ENCODE data around the gene TMEM139. TPM values are rescaled to one million over a fixed set of nuclear protein-coding genes. Genes with fewer than 3 reads are reported as not detected.
A peak's percentile ranks its signal among the peaks of the same experiment; 100 is the strongest.
"Not testable (repeated sequence)": the region's sequence is repeated elsewhere in the genome, so short reads cannot be mapped to it uniquely, and the experiment has no call there.

TMEM139 gene
- total and polyA plus RNA-seq, 2 donors, result 0.19 to 0.64 TPM

- Histone ChIP-seq H3K27me3 (ENCODE audit: control insufficient read depth in 2 of 2, insufficient read depth in 1 of 2, low read length in 1 of 2) (no peaks in the 10 kb centered on the region), H3K27ac (ENCODE audit: low read depth in 1 of 2, low read length in 1 of 2) (no peak overlapping the region), H3K4me3 (ENCODE audit: low read length in 2 of 2) (no peak overlapping the region), H3K4me1 (ENCODE audit: control insufficient read depth in 2 of 2, insufficient read depth in 2 of 2, low read length in 2 of 2) (peaks cover 6 to 10% of the 10 kb centered on the region in 2 donors), H3K9me3 (ENCODE audit: control insufficient read depth in 2 of 2, insufficient read depth in 1 of 2, low read length in 1 of 2) (peaks cover 0 to 8% of the 10 kb centered on the region in 2 donors), H3K36me3 (ENCODE audit: control insufficient read depth in 2 of 2, insufficient read depth in 2 of 2, low read length in 1 of 2) (no peaks in the 10 kb centered on the region)
- 41% methylated on average over 3 of the region's 3 CpGs for WGBS
- no peak for DNase-seq (ENCODE audit: low read depth in 6 of 9, low spot score in 9 of 9)
These were observed 29.2 kb upstream of the TMEM139 start for GRCh38 chr7:143255564-143255963.

GRCh38 chr7:143256325-143256724 is 28.4 kb upstream of the TMEM139 start:
- Histone ChIP-seq H3K27ac (ENCODE audit: low read depth in 1 of 2, low read length in 1 of 2) (peak overlapping the region in 1 of 2 donors; percentile 18), H3K9me3 (ENCODE audit: control insufficient read depth in 2 of 2, insufficient read depth in 1 of 2, low read length in 1 of 2) (peaks cover 0 to 8% of the 10 kb centered on the region in 2 donors), H3K4me3 (ENCODE audit: low read length in 2 of 2) (no peak overlapping the region), H3K36me3 (ENCODE audit: control insufficient read depth in 2 of 2, insufficient read depth in 2 of 2, low read length in 1 of 2) (no peaks in the 10 kb centered on the region), H3K27me3 (ENCODE audit: control insufficient read depth in 2 of 2, insufficient read depth in 1 of 2, low read length in 1 of 2) (no peaks in the 10 kb centered on the region), H3K4me1 (ENCODE audit: control insufficient read depth in 2 of 2, insufficient read depth in 2 of 2, low read length in 2 of 2) (peaks cover 5 to 9% of the 10 kb centered on the region in 2 donors)
- no peak for DNase-seq (ENCODE audit: low read depth in 6 of 9, low spot score in 9 of 9)
- WGBS, result 98% methylated on average over 3 of the region's 3 CpGs

GRCh38 chr7:143256932-143257331 is 27.8 kb upstream of the TMEM139 start:
- 93% methylated on average over 4 of the region's 4 CpGs for WGBS
- no peak for DNase-seq (ENCODE audit: low read depth in 6 of 9, low spot score in 9 of 9)
- no peaks in the 10 kb centered on the region for H3K36me3 ChIP-seq (ENCODE audit: control insufficient read depth in 2 of 2, insufficient read depth in 2 of 2, low read length in 1 of 2)
- no peak overlapping the region for H3K27ac ChIP-seq (ENCODE audit: low read depth in 1 of 2, low read length in 1 of 2)
- H3K9me3 ChIP-seq (ENCODE audit: control insufficient read depth in 2 of 2, insufficient read depth in 1 of 2, low read length in 1 of 2), result peaks cover 0 to 8% of the 10 kb centered on the region in 2 donors
- peaks cover under 1 to 3% of the 10 kb centered on the region in 2 donors for H3K4me1 ChIP-seq (ENCODE audit: control insufficient read depth in 2 of 2, insufficient read depth in 2 of 2, low read length in 2 of 2)
- H3K27me3 ChIP-seq (ENCODE audit: control insufficient read depth in 2 of 2, insufficient read depth in 1 of 2, low read length in 1 of 2), result no peaks in the 10 kb centered on the region
- H3K4me3 ChIP-seq (ENCODE audit: low read length in 2 of 2), result no peak overlapping the region

- Histone ChIP-seq H3K4me3 (ENCODE audit: low read length in 2 of 2) (no peak overlapping the region), H3K27ac (ENCODE audit: low read depth in 1 of 2, low read length in 1 of 2) (no peak overlapping the region), H3K27me3 (ENCODE audit: control insufficient read depth in 2 of 2, insufficient read depth in 1 of 2, low read length in 1 of 2) (no peaks in the 10 kb centered on the region), H3K4me1 (ENCODE audit: control insufficient read depth in 2 of 2, insufficient read depth in 2 of 2, low read length in 2 of 2) (peaks cover under 1 to 2% of the 10 kb centered on the region in 2 donors), H3K9me3 (ENCODE audit: control insufficient read depth in 2 of 2, insufficient read depth in 1 of 2, low read length in 1 of 2) (peaks cover 0 to 8% of the 10 kb centered on the region in 2 donors), H3K36me3 (ENCODE audit: control insufficient read depth in 2 of 2, insufficient read depth in 2 of 2, low read length in 1 of 2) (no peaks in the 10 kb centered on the region)
- no peak for DNase-seq (ENCODE audit: low read depth in 6 of 9, low spot score in 9 of 9)
- 97% methylated on average over 5 of the region's 5 CpGs for WGBS
These were observed 27.3 kb upstream of the TMEM139 start for GRCh38 chr7:143257501-143257900.

GRCh38 chr7:143258831-143259230 is 25.9 kb upstream of the TMEM139 start:
- no peak for DNase-seq (ENCODE audit: low read depth in 6 of 9, low spot score in 9 of 9)
- Histone ChIP-seq H3K27ac (ENCODE audit: low read depth in 1 of 2, low read length in 1 of 2) (no peak overlapping the region), H3K4me3 (ENCODE audit: low read length in 2 of 2) (no peak overlapping the region), H3K9me3 (ENCODE audit: control insufficient read depth in 2 of 2, insufficient read depth in 1 of 2, low read length in 1 of 2) (peaks cover 0 to under 1% of the 10 kb centered on the region in 2 donors), H3K27me3 (ENCODE audit: control insufficient read depth in 2 of 2, insufficient read depth in 1 of 2, low read length in 1 of 2) (no peaks in the 10 kb centered on the region), H3K36me3 (ENCODE audit: control insufficient read depth in 2 of 2, insufficient read depth in 2 of 2, low read length in 1 of 2) (no peaks in the 10 kb centered on the region), H3K4me1 (ENCODE audit: control insufficient read depth in 2 of 2, insufficient read depth in 2 of 2, low read length in 2 of 2) (peaks cover 4 to 10% of the 10 kb centered on the region in 2 donors)
- 53% methylated on average over 2 of the region's 2 CpGs for WGBS

- H3K9me3 ChIP-seq (ENCODE audit: control insufficient read depth in 2 of 2, insufficient read depth in 1 of 2, low read length in 1 of 2), result no peaks in the 10 kb centered on the region
- no peak overlapping the region for H3K4me3 ChIP-seq (ENCODE audit: low read length in 2 of 2)
- no peaks in the 10 kb centered on the region for H3K27me3 ChIP-seq (ENCODE audit: control insufficient read depth in 2 of 2, insufficient read depth in 1 of 2, low read length in 1 of 2)
- no peak overlapping the region for H3K27ac ChIP-seq (ENCODE audit: low read depth in 1 of 2, low read length in 1 of 2)
- 98% methylated on average over 2 of the region's 2 CpGs for WGBS
- H3K4me1 ChIP-seq (ENCODE audit: control insufficient read depth in 2 of 2, insufficient read depth in 2 of 2, low read length in 2 of 2), result peaks cover 6 to 20% of the 10 kb centered on the region in 2 donors
- no peak for DNase-seq (ENCODE audit: low read depth in 6 of 9, low spot score in 9 of 9)
- H3K36me3 ChIP-seq (ENCODE audit: control insufficient read depth in 2 of 2, insufficient read depth in 2 of 2, low read length in 1 of 2), result no peaks in the 10 kb centered on the region
These were observed 25.0 kb upstream of the TMEM139 start for GRCh38 chr7:143259765-143260164.

GRCh38 chr7:143261901-143262300 is 22.9 kb upstream of the TMEM139 start:
- H3K27me3 ChIP-seq (ENCODE audit: control insufficient read depth in 2 of 2, insufficient read depth in 1 of 2, low read length in 1 of 2), result no peaks in the 10 kb centered on the region
- DNase-seq (ENCODE audit: low read depth in 6 of 9, low spot score in 9 of 9), result no peak
- H3K36me3 ChIP-seq (ENCODE audit: control insufficient read depth in 2 of 2, insufficient read depth in 2 of 2, low read length in 1 of 2), result peaks cover 0 to 13% of the 10 kb centered on the region in 2 donors
- no peaks in the 10 kb centered on the region for H3K9me3 ChIP-seq (ENCODE audit: control insufficient read depth in 2 of 2, insufficient read depth in 1 of 2, low read length in 1 of 2)
- 100% methylated on average over 1 of the region's 1 CpG for WGBS
- peaks cover 6 to 22% of the 10 kb centered on the region in 2 donors for H3K4me1 ChIP-seq (ENCODE audit: control insufficient read depth in 2 of 2, insufficient read depth in 2 of 2, low read length in 2 of 2)
- H3K4me3 ChIP-seq (ENCODE audit: low read length in 2 of 2), result no peak overlapping the region
- H3K27ac ChIP-seq (ENCODE audit: low read depth in 1 of 2, low read length in 1 of 2), result no peak overlapping the region

GRCh38 chr7:143263266-143264195 is 21.2 kb upstream of the TMEM139 start, which contains the start of gene GSTK1:
Gene GSTK1 (plus strand): TSS chr7:143263441. CDS start chr7:143263514, 73 bp downstream.
- H3K9me3 ChIP-seq (ENCODE audit: control insufficient read depth in 2 of 2, insufficient read depth in 1 of 2, low read length in 1 of 2), result no peaks in the 10 kb centered on the region
- DNase-seq (ENCODE audit: low read depth in 6 of 9, low spot score in 9 of 9), result peak in 6 of 9 donors; percentile 51 to 85 (median 68)
- H3K4me1 ChIP-seq (ENCODE audit: control insufficient read depth in 2 of 2, insufficient read depth in 2 of 2, low read length in 2 of 2), result peaks cover 6 to 22% of the 10 kb centered on the region in 2 donors
- peaks cover 9 to 27% of the 10 kb centered on the region in 2 donors for H3K36me3 ChIP-seq (ENCODE audit: control insufficient read depth in 2 of 2, insufficient read depth in 2 of 2, low read length in 1 of 2)
- 3% methylated on average over 48 of the region's 48 CpGs for WGBS
- H3K4me3 ChIP-seq (ENCODE audit: low read length in 2 of 2), result peak within 1 kb of the TSS; percentile 85 to 95
- H3K27ac ChIP-seq (ENCODE audit: low read depth in 1 of 2, low read length in 1 of 2), result peak within 1 kb of the TSS; percentile 67 to 91
- no peaks in the 10 kb centered on the region for H3K27me3 ChIP-seq (ENCODE audit: control insufficient read depth in 2 of 2, insufficient read depth in 1 of 2, low read length in 1 of 2)

- WGBS, result 81% methylated on average over 15 of the region's 15 CpGs
- peak overlapping the region in 1 of 2 donors; percentile 66 for H3K27ac ChIP-seq (ENCODE audit: low read depth in 1 of 2, low read length in 1 of 2)
- not testable (repeated sequence) for H3K27me3 ChIP-seq (ENCODE audit: control insufficient read depth in 2 of 2, insufficient read depth in 1 of 2, low read length in 1 of 2); H3K9me3 ChIP-seq (ENCODE audit: control insufficient read depth in 2 of 2, insufficient read depth in 1 of 2, low read length in 1 of 2); DNase-seq (ENCODE audit: low read depth in 6 of 9, low spot score in 9 of 9)
- peaks cover 6 to 22% of the 10 kb centered on the region in 2 donors for H3K4me1 ChIP-seq (ENCODE audit: control insufficient read depth in 2 of 2, insufficient read depth in 2 of 2, low read length in 2 of 2)
- H3K4me3 ChIP-seq (ENCODE audit: low read length in 2 of 2), result peak overlapping the region; percentile 85 to 95
- peaks cover 15 to 33% of the 10 kb centered on the region in 2 donors for H3K36me3 ChIP-seq (ENCODE audit: control insufficient read depth in 2 of 2, insufficient read depth in 2 of 2, low read length in 1 of 2)
These were observed 20.6 kb upstream of the TMEM139 start for GRCh38 chr7:143264196-143264568.

All from thymus (tissue), 11 donors.